WTC11 (cell line): ENCODE measurements around the gene LYPD3. TPM values are rescaled to one million over a fixed set of nuclear protein-coding genes. Genes with fewer than 3 reads are reported as not detected.

Experiments
- ATAC-seq: fragments of 200-7000 bp; cut with Tn5 transposase; 2 replicates; pipeline ENCODE4 v1.10.0; 2021; ENCODE audit warnings: mild to moderate bottlenecking, moderate library complexity
- CTCF ChIA-PET: fragments of 300-600 bp; sonication (Branson Sonifier 250); formaldehyde crosslinking; loops from one replicate; lab custom pipeline; 2021; ENCODE audit warnings: antibody characterized with exemption; lab: Charles Lee
- POLR2A ChIA-PET: fragments of 350-600 bp; sonication (Branson Sonifier 250); formaldehyde crosslinking; loops from one replicate; lab custom pipeline; 2021; ENCODE audit warnings: antibody characterized with exemption; lab: Charles Lee
- DNase-seq: peaks from one replicate; pipeline ENCODE4 v3.0.0; 2021; ENCODE audit warnings: low spot score
- H3K27ac Mint-ChIP-seq: 2 replicates; pipeline ENCODE4 v1.8.0; 2021; ENCODE audit warnings: mixed read lengths
- H3K27me3 Mint-ChIP-seq: 2 replicates; pipeline ENCODE4 v1.8.0; 2021; ENCODE audit warnings: low read depth, mild to moderate bottlenecking, moderate library complexity, mixed read lengths
- H3K36me3 Mint-ChIP-seq: 2 replicates; pipeline ENCODE4 v1.8.0; 2021; ENCODE audit warnings: mixed read lengths
- H3K4me1 Mint-ChIP-seq: 2 replicates; pipeline ENCODE4 v1.8.0; 2022; ENCODE audit warnings: mixed read lengths
- H3K4me3 Mint-ChIP-seq: 2 replicates; pipeline ENCODE4 v1.8.0; 2021; ENCODE audit warnings: mild to moderate bottlenecking, moderate library complexity, mixed read lengths
- H3K9me3 Mint-ChIP-seq: 2 replicates; pipeline ENCODE4 v1.8.0; 2021; ENCODE audit warnings: mixed read lengths
- ATF2 ChIP-seq: sonication (generic); formaldehyde crosslinking; IDR thresholded peaks from 2 replicates; pipeline ENCODE4 v1.8.1; 2022; ENCODE audit warnings: low read depth, missing genetic modification reagents, borderline replicate concordance
- CBFB ChIP-seq: sonication (generic); formaldehyde crosslinking; IDR thresholded peaks from 2 replicates; pipeline ENCODE4 v1.8.1; 2022; ENCODE audit warnings: mild to moderate bottlenecking, low read depth, missing genetic modification reagents
- EMX1 ChIP-seq: fragments of 250-450 bp; sonication (Bioruptor Pico); IDR thresholded peaks from 2 replicates; pipeline ENCODE4 v1.8.0; 2021; ENCODE audit warnings: mild to moderate bottlenecking
- FOXK1 ChIP-seq: sonication (generic); formaldehyde crosslinking; IDR thresholded peaks from 2 replicates; pipeline ENCODE4 v1.8.0; 2022; ENCODE audit warnings: mild to moderate bottlenecking, moderate library complexity, missing genetic modification reagents
- IRF1 ChIP-seq: sonication (generic); formaldehyde crosslinking; IDR thresholded peaks from 2 replicates; pipeline ENCODE4 v1.8.0; 2023; ENCODE audit warnings: missing genetic modification reagents
- JAZF1 ChIP-seq: fragments of 250-450 bp; sonication (Bioruptor Pico); IDR thresholded peaks from 2 replicates; pipeline ENCODE4 v1.9.0; 2021; ENCODE audit warnings: moderate library complexity, mild to moderate bottlenecking, inconsistent platforms
- NR1H2 ChIP-seq: sonication (generic); formaldehyde crosslinking; IDR thresholded peaks from 2 replicates; pipeline ENCODE4 v1.9.0; 2021; ENCODE audit warnings: mild to moderate bottlenecking, moderate library complexity, missing genetic modification reagents
- PRDM15 ChIP-seq: sonication (generic); formaldehyde crosslinking; IDR thresholded peaks from 2 replicates; pipeline ENCODE4 v1.8.0; 2022; ENCODE audit warnings: missing genetic modification reagents
- RORB ChIP-seq: fragments of 250-450 bp; sonication (Bioruptor Pico); IDR thresholded peaks from 2 replicates; pipeline ENCODE4 v1.9.0; 2021; ENCODE audit warnings: mild to moderate bottlenecking
- SMAD4 ChIP-seq: sonication (generic); formaldehyde crosslinking; IDR thresholded peaks from 2 replicates; pipeline ENCODE4 v1.8.0; 2022; ENCODE audit warnings: mild to moderate bottlenecking, missing genetic modification reagents
- SP1 ChIP-seq: sonication (generic); formaldehyde crosslinking; conservative IDR thresholded peaks from 2 replicates; pipeline ENCODE4 v1.8.1; 2022; ENCODE audit warnings: missing genetic modification reagents
- TP53 ChIP-seq: sonication (generic); formaldehyde crosslinking; IDR thresholded peaks from 2 replicates; pipeline ENCODE4 v1.8.1; 2023; ENCODE audit warnings: mild to moderate bottlenecking, missing genetic modification reagents
- USF2 ChIP-seq: sonication (generic); formaldehyde crosslinking; IDR thresholded peaks from 2 replicates; pipeline ENCODE4 v1.8.1; 2023; ENCODE audit warnings: mild to moderate bottlenecking, missing genetic modification reagents, moderate library complexity
- ZNF121 ChIP-seq: sonication (generic); formaldehyde crosslinking; IDR thresholded peaks from 2 replicates; pipeline ENCODE4 v1.8.0; 2023; ENCODE audit warnings: missing genetic modification reagents
- ZNF263 ChIP-seq: sonication (generic); formaldehyde crosslinking; IDR thresholded peaks from 2 replicates; pipeline ENCODE4 v1.8.1; 2022; ENCODE audit warnings: low read depth, mild to moderate bottlenecking, moderate library complexity, missing genetic modification reagents
- ZNF396 ChIP-seq: fragments of 250-450 bp; sonication (Bioruptor Pico); IDR thresholded peaks from 2 replicates; pipeline ENCODE4 v1.8.0; 2021; ENCODE audit warnings: mild to moderate bottlenecking, moderate library complexity, borderline replicate concordance
- ZNF416 ChIP-seq: fragments of 250-450 bp; sonication (Bioruptor Pico); IDR thresholded peaks from 2 replicates; pipeline ENCODE4 v1.9.0; 2021; ENCODE audit warnings: mild to moderate bottlenecking, inconsistent platforms
- ZNF423 ChIP-seq: fragments of 250-450 bp; sonication (Bioruptor Pico); IDR thresholded peaks from 2 replicates; pipeline ENCODE4 v2.1.2; 2022; ENCODE audit warnings: mild to moderate bottlenecking, moderate library complexity
- ZNF532 ChIP-seq: fragments of 250-450 bp; sonication (Bioruptor Pico); IDR thresholded peaks from 2 replicates; pipeline ENCODE4 v1.9.0; 2021; ENCODE audit warnings: mild to moderate bottlenecking, borderline replicate concordance
- ZNF671 ChIP-seq: fragments of 250-450 bp; sonication (Bioruptor Pico); IDR thresholded peaks from 2 replicates; pipeline ENCODE4 v1.8.0; 2021; ENCODE audit warnings: mild to moderate bottlenecking
- total RNA-seq: library from RNA; stranded (reverse); gene quantifications from 3 replicates; pipeline ENCODE4 v1.2.3, GENCODE V29; 2021
- TF ChIP-seq, protein P1 (sequence below): sonication (generic); formaldehyde crosslinking; IDR thresholded peaks from 2 replicates; pipeline ENCODE4 v1.8.1; 2022; ENCODE audit warnings: mild to moderate bottlenecking, missing genetic modification reagents, moderate library complexity, borderline replicate concordance
- TF ChIP-seq, protein P2 (sequence below): sonication (generic); formaldehyde crosslinking; IDR thresholded peaks from 2 replicates; pipeline ENCODE4 v1.8.0; 2022; ENCODE audit warnings: mild to moderate bottlenecking, missing genetic modification reagents
- TF ChIP-seq, protein P3 (sequence below): fragments of 250-450 bp; sonication (Bioruptor Pico); IDR thresholded peaks from 2 replicates; pipeline ENCODE4 v1.9.0; 2021; ENCODE audit warnings: mild to moderate bottlenecking

The LYPD3 gene
- total RNA-seq, 1 experiment from 2014 or later, result 3.8 TPM

- TF ChIP-seq ZNF532, result no peak
- no peak for TF ChIP-seq PRDM15 (CRISPR knock-in tag)
- TF ChIP-seq, protein P1, sequence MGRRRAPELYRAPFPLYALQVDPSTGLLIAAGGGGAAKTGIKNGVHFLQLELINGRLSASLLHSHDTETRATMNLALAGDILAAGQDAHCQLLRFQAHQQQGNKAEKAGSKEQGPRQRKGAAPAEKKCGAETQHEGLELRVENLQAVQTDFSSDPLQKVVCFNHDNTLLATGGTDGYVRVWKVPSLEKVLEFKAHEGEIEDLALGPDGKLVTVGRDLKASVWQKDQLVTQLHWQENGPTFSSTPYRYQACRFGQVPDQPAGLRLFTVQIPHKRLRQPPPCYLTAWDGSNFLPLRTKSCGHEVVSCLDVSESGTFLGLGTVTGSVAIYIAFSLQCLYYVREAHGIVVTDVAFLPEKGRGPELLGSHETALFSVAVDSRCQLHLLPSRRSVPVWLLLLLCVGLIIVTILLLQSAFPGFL (CRISPR knock-in tag), result no peak
- TF ChIP-seq, protein P2, sequence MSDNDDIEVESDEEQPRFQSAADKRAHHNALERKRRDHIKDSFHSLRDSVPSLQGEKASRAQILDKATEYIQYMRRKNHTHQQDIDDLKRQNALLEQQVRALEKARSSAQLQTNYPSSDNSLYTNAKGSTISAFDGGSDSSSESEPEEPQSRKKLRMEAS (CRISPR knock-in tag), result no peak
- no peak for TF ChIP-seq SMAD4
- no peak for TF ChIP-seq ZNF121 (CRISPR knock-in tag)
- no peak for TF ChIP-seq SP1 (CRISPR knock-in tag)
- TF ChIP-seq JAZF1, result no peak
- TF ChIP-seq EMX1 (CRISPR knock-in tag), result no peak
- TF ChIP-seq ZNF263 (CRISPR knock-in tag), result no peak
- no peak for TF ChIP-seq ATF2 (CRISPR knock-in tag)
- TF ChIP-seq, all 79 proteins: peak for 0
These were observed 20.0 kb downstream of the LYPD3 start (continued) for GRCh38 chr19:43445426-43445825.

GRCh38 chr19:43444531-43445287, 20.7 kb downstream of the LYPD3 start:
- H3K4me3 Mint-ChIP-seq, result no peak overlapping the region
- peaks cover 11% of the 10 kb centered on the region for H3K4me1 Mint-ChIP-seq
- no peaks in the 10 kb centered on the region for H3K9me3 Mint-ChIP-seq
- DNase-seq, result no peak
- no peak for ATAC-seq
- H3K27me3 Mint-ChIP-seq, result peaks cover 7% of the 10 kb centered on the region; the same call in 1 of the 2 replicates
- H3K27ac Mint-ChIP-seq, result no peak overlapping the region
- CTCF ChIA-PET, result interaction anchor here (0.6 to 5.4 kb wide), 4 partner anchors 12 to 110 kb away, joined by 3 to 245 read pairs (median 4); no protein-coding TSS in a partner anchor
- POLR2A ChIA-PET, result no interaction called here
- no peaks in the 10 kb centered on the region for H3K36me3 Mint-ChIP-seq
- no peak for TF ChIP-seq ZNF416
- no peak for TF ChIP-seq NR1H2 (CRISPR knock-in tag)
- no peak for TF ChIP-seq ZNF671 (CRISPR knock-in tag)
- no peak for TF ChIP-seq EMX1 (CRISPR knock-in tag)
- TF ChIP-seq ZNF423 (CRISPR knock-in tag), result no peak
- no peak for TF ChIP-seq USF2
- TF ChIP-seq ZNF396 (CRISPR knock-in tag), result no peak
- TF ChIP-seq CBFB (CRISPR knock-in tag), result no peak
- no peak for TF ChIP-seq TP53 (CRISPR knock-in tag)
- TF ChIP-seq, protein P3, sequence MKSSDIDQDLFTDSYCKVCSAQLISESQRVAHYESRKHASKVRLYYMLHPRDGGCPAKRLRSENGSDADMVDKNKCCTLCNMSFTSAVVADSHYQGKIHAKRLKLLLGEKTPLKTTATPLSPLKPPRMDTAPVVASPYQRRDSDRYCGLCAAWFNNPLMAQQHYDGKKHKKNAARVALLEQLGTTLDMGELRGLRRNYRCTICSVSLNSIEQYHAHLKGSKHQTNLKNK, result no peak
- TF ChIP-seq RORB (CRISPR knock-in tag), result no peak
- no peak for TF ChIP-seq JAZF1
- no peak for TF ChIP-seq FOXK1 (CRISPR knock-in tag)
- no peak for TF ChIP-seq IRF1 (CRISPR knock-in tag)
